ENCODE measurements around the gene SPCS2.

The SPCS2 gene

GRCh38 chr11:75024068-75024449 is 75.0 kb downstream of the SPCS2 start:
- TF ChIP-seq, protein P1, sequence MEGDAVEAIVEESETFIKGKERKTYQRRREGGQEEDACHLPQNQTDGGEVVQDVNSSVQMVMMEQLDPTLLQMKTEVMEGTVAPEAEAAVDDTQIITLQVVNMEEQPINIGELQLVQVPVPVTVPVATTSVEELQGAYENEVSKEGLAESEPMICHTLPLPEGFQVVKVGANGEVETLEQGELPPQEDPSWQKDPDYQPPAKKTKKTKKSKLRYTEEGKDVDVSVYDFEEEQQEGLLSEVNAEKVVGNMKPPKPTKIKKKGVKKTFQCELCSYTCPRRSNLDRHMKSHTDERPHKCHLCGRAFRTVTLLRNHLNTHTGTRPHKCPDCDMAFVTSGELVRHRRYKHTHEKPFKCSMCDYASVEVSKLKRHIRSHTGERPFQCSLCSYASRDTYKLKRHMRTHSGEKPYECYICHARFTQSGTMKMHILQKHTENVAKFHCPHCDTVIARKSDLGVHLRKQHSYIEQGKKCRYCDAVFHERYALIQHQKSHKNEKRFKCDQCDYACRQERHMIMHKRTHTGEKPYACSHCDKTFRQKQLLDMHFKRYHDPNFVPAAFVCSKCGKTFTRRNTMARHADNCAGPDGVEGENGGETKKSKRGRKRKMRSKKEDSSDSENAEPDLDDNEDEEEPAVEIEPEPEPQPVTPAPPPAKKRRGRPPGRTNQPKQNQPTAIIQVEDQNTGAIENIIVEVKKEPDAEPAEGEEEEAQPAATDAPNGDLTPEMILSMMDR (IDR thresholded peaks at IDR 0.05; ENCODE audit: low read depth, low read length, missing control alignments), result no peak
- no peak for DNase-seq (ENCODE audit: low read depth)
- H3K4me3 ChIP-seq (ENCODE audit: low read depth, low read length), result no peak overlapping the region

GRCh38 chr11:75024764-75025211 is 75.7 kb downstream of the SPCS2 start:
- H3K4me3 ChIP-seq (ENCODE audit: low read depth, low read length), result no peak overlapping the region
- TF ChIP-seq, protein P1 (IDR thresholded peaks at IDR 0.05; ENCODE audit: low read depth, low read length, missing control alignments), result no peak
- DNase-seq (ENCODE audit: low read depth), result no peak

DNA sequence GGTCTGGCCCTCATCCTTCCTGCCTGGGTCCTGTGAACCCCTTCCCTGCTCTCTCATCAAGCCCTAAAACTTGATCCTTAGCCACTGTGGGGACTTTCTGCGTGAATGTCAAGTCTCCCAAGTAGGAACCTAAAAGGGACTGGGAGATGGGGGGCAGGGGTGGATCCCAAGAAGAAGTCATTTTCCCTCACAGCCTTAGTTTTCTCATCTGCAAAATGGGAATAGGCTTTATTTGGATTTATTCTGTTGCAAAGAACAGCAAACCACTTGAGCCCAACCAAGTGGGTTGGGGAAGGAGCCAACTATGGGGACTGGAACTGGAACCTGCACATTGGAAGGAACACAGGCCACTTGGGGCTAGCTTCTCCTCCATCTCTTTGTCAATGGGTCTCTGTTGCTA is 76.5 kb downstream of the SPCS2 start:
- TF ChIP-seq, protein P1 (IDR thresholded peaks at IDR 0.05; ENCODE audit: low read depth, low read length, missing control alignments), result no peak
- DNase-seq (ENCODE audit: low read depth), result no peak
- no peak overlapping the region for H3K4me3 ChIP-seq (ENCODE audit: low read depth, low read length)

DNA sequence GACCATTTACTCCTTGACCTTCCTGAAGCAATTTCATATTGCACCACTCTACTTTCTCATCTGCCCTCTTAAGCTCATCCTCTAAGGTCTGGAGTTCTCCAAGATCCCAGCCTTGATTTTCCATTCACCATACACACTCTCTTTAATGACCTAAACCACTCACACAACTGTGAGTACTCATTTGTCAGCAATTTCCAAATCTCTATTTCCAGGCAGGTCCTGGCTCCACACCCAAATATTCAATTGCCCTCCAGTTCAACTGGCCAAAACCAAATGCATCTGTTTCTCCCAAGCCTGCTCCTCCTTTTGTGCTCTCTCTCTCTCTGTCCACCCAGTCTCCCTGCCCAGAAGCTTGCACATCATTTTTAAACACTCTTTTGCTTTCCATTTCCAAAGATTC is 79.3 kb downstream of the SPCS2 start:
- TF ChIP-seq, protein P1 (IDR thresholded peaks at IDR 0.05; ENCODE audit: low read depth, low read length, missing control alignments), result no peak
- no peak for DNase-seq (ENCODE audit: low read depth)

More for the DNA sequence above, 79.3 kb downstream of the SPCS2 start:
- no peak overlapping the region for H3K4me3 ChIP-seq (ENCODE audit: low read depth, low read length)
